Thoracic aorta (tissue), 2 donors: ENCODE measurements around the gene KDM3A. TPM values are rescaled to one million over a fixed set of nuclear protein-coding genes. Genes with fewer than 3 reads are reported as not detected.

Source experiments
- ATAC-seq: fragments of 150-250 bp; one replicate; pipeline ENCODE4 v1.8.0; 2017; ENCODE audit warnings: low read depth; ENCODE audit not compliant: insufficient number of reproducible peaks, low FRiP score
- DNase-seq: peaks from one replicate; pipeline ENCODE4 v3.0.0-alpha.2; 2020; ENCODE audit warnings: low spot score
- H3K27ac ChIP-seq, 2 donors: fragments of 200-600 bp; sonication (generic); 1 replicate in 1 of 2; 2 replicates in 1 of 2; pipeline ENCODE4 v1.5.1; 2016; ENCODE audit warnings: mild to moderate bottlenecking in 2 of 2, moderate library complexity in 2 of 2
- H3K27me3 ChIP-seq: fragments of 200-600 bp; sonication (generic); replicated peaks from 2 replicates; pipeline ENCODE4 v1.6.0; 2016; ENCODE audit warnings: mild to moderate bottlenecking; ENCODE audit not compliant: insufficient read depth
- H3K36me3 ChIP-seq: fragments of 200-600 bp; sonication (generic); one replicate; pipeline ENCODE4 v1.5.1; 2016
- H3K4me1 ChIP-seq, 2 donors: fragments of 200-600 bp; sonication (generic); 1 replicate in 1 of 2; 2 replicates in 1 of 2; pipeline versions ENCODE4 v1.5.1 to v1.6.0; 2016; ENCODE audit warnings: low read depth in 2 of 2, mild to moderate bottlenecking in 1 of 2; ENCODE audit not compliant: control insufficient read depth in 1 of 2
- H3K4me3 ChIP-seq: fragments of 200-600 bp; sonication (generic); 2 replicates; pipeline ENCODE4 v1.5.1; 2016; ENCODE audit warnings: mild to moderate bottlenecking
- H3K9me3 ChIP-seq: fragments of 200-600 bp; sonication (generic); 2 replicates; pipeline ENCODE4 v1.5.1; 2016
- total RNA-seq, 2 donors: library from RNA; depleted of rRNA; stranded (reverse); fragments of >200 nt; gene quantifications; one replicate each; pipeline versions ENCODE4 v1.1.0 to v1.2.3, GENCODE V29; 2016
- TF ChIP-seq, protein P1 (sequence below): fragments of 200-600 bp; sonication (generic); IDR thresholded peaks from one replicate; pipeline ENCODE4 v1.5.1; 2019; ENCODE audit warnings: antibody characterized with exemption

Gene KDM3A
- total RNA-seq, 2 donors from 2014 or later, result 41.7 to 74.6 TPM

GRCh38 chr2:86513948-86514660 is 72.9 kb downstream of the KDM3A start:
- Histone ChIP-seq H3K36me3 (peaks cover 5% of the 10 kb centered on the region), H3K27me3 (no peaks in the 10 kb centered on the region), H3K4me1 (peaks cover 0 to 20% of the 10 kb centered on the region in 2 donors), H3K27ac (peak overlapping the region in 1 of 2 donors; percentile 11), H3K4me3 (no peak overlapping the region), H3K9me3 (no peaks in the 10 kb centered on the region)
- no peak for ATAC-seq
- TF ChIP-seq, protein P1, sequence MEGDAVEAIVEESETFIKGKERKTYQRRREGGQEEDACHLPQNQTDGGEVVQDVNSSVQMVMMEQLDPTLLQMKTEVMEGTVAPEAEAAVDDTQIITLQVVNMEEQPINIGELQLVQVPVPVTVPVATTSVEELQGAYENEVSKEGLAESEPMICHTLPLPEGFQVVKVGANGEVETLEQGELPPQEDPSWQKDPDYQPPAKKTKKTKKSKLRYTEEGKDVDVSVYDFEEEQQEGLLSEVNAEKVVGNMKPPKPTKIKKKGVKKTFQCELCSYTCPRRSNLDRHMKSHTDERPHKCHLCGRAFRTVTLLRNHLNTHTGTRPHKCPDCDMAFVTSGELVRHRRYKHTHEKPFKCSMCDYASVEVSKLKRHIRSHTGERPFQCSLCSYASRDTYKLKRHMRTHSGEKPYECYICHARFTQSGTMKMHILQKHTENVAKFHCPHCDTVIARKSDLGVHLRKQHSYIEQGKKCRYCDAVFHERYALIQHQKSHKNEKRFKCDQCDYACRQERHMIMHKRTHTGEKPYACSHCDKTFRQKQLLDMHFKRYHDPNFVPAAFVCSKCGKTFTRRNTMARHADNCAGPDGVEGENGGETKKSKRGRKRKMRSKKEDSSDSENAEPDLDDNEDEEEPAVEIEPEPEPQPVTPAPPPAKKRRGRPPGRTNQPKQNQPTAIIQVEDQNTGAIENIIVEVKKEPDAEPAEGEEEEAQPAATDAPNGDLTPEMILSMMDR, result no peak
- no peak for DNase-seq

DNA sequence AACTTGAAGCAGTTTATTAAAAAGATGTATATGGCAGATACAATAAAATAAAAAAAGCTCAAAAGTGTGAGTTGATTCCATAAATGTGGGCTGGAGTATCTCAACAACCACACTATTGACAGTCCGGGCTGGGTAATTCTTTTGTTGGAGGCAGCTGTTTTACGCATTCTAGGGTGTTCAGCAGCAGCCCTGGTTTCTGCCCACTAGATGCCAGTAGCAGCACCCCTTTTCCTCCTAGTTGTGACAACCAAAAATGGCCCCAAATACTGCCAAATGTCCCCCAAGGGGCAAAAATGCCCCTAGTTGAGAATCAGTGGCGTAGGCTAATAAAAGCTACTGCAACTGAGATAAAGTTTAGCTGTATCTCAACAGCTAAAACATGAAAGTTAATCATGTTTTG is 77.3 kb downstream of the KDM3A start:
- Histone ChIP-seq H3K4me1 (peaks cover 0 to 23% of the 10 kb centered on the region in 2 donors), H3K27ac (no peak overlapping the region), H3K36me3 (no peaks in the 10 kb centered on the region), H3K4me3 (no peak overlapping the region), H3K9me3 (no peaks in the 10 kb centered on the region), H3K27me3 (no peaks in the 10 kb centered on the region)
- no peak for ATAC-seq
- TF ChIP-seq, protein P1, result peak; percentile 25
- no peak for DNase-seq

DNA sequence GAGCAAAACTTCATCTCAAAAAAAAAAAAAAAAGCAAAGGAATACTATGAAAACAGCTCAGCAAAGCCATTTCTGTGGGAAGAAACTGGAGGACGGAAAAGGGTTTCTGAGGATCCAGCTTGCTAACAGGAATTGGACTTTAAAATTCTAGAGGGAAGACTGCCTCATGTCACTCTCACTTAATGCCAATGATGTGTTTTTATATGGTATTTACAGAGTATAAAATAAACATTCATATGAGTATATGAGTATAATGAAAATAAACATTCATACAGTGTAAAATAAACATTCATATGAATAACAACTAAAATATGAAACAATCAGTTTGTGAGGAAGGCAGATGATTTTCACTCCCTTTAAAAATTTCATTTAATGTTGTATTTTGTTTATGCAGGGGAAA is 78.2 kb downstream of the KDM3A start:
- ATAC-seq, result no peak
- no peak for DNase-seq
- TF ChIP-seq, protein P1, result no peak

DNA sequence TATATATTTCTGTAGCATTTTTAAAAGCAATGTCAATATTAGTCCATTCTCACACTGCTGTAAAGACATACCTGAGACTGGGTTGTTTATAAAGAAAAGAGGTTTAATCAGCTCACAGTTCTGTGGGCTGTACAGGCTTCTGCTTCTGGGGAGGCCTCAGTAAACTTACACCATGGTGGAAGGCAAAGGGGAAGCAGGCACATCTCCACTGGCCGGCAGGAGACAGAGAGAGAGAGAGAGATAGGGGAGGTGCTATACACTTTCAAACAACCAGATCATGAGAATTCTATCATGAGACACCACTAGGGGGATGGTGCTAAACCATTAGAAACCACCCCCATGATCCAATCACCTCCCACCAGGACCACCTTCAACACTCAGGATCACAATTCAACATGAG is 79.0 kb downstream of the KDM3A start:
- TF ChIP-seq, protein P1, result no peak
- ATAC-seq, result no peak
- no peak overlapping the region for H3K27ac ChIP-seq
- DNase-seq, result no peak
- H3K27me3 ChIP-seq, result no peaks in the 10 kb centered on the region
- no peak overlapping the region for H3K4me3 ChIP-seq
- no peaks in the 10 kb centered on the region for H3K36me3 ChIP-seq
- H3K9me3 ChIP-seq, result no peaks in the 10 kb centered on the region
- peaks cover 0 to 10% of the 10 kb centered on the region in 2 donors for H3K4me1 ChIP-seq

More for the DNA sequence above, 78.2 kb downstream of the KDM3A start:
- Histone ChIP-seq H3K36me3 (no peaks in the 10 kb centered on the region), H3K27me3 (no peaks in the 10 kb centered on the region), H3K27ac (no peak overlapping the region), H3K4me3 (no peak overlapping the region), H3K4me1 (peaks cover 0 to 17% of the 10 kb centered on the region in 2 donors), H3K9me3 (no peaks in the 10 kb centered on the region)

- Histone ChIP-seq H3K27ac (no peak overlapping the region), H3K4me1 (peaks cover 0 to 10% of the 10 kb centered on the region in 2 donors), H3K36me3 (peaks cover 3% of the 10 kb centered on the region), H3K9me3 (no peaks in the 10 kb centered on the region), H3K4me3 (no peak overlapping the region), H3K27me3 (no peaks in the 10 kb centered on the region)
- DNase-seq (no peak), ATAC-seq (no peak)
- TF ChIP-seq, protein P1, result no peak
Measured at GRCh38 chr2:86521922-86522321, 80.8 kb downstream of the KDM3A start.
